Measurements from ENCODE around the gene ITIH5. TPM values are rescaled to one million over a fixed set of nuclear protein-coding genes. Genes with fewer than 3 reads are reported as not detected.

ITIH5 gene
- total and polyA plus RNA-seq, 8 donors: 4.4 to 28.6 (median 9.4) TPM

DNA sequence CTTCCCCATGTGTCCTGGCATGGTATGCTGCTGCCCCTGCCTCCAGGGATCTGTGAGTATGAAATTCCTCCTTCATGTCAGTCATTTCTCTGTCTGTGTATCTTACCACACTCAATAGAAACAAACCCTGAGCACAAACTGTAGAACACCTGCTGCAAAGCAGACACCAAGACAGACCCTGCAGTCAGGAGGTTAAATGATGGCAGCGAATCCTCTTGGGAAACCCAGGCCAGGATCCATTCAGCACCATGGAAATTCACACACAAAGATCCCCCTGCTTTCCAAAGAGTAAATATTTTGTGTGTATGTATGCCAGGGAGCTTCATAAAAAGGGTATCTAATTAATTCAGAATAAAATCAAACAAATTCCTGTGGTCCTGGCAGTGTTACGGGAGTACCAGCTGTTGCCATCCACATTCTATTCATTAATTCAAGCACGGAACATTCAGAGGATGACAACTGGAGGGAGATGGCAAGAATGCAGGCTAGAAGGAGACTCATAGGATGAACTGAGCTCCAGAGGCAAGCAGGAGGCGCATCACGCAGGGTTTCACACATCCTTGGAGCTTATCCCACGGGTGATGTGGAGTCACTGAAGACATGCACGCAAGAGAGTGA, 14.8 kb downstream of the ITIH5 start:
- Histone ChIP-seq H3K4me3 (no peak overlapping the region), H3K27me3 (no peaks in the 10 kb centered on the region), H3K27ac (no peak overlapping the region), H3K9me3 (no peaks in the 10 kb centered on the region), H3K4me1 (no peaks in the 10 kb centered on the region), H3K36me3 (no peaks in the 10 kb centered on the region)
- TF ChIP-seq, protein P1, sequence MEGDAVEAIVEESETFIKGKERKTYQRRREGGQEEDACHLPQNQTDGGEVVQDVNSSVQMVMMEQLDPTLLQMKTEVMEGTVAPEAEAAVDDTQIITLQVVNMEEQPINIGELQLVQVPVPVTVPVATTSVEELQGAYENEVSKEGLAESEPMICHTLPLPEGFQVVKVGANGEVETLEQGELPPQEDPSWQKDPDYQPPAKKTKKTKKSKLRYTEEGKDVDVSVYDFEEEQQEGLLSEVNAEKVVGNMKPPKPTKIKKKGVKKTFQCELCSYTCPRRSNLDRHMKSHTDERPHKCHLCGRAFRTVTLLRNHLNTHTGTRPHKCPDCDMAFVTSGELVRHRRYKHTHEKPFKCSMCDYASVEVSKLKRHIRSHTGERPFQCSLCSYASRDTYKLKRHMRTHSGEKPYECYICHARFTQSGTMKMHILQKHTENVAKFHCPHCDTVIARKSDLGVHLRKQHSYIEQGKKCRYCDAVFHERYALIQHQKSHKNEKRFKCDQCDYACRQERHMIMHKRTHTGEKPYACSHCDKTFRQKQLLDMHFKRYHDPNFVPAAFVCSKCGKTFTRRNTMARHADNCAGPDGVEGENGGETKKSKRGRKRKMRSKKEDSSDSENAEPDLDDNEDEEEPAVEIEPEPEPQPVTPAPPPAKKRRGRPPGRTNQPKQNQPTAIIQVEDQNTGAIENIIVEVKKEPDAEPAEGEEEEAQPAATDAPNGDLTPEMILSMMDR (IDR thresholded peaks at IDR 0.05): no peak
- intact Hi-C loops (cut with DNase I): no loop called here
- WGBS, 2 donors: 72 to 78% methylated on average over 7 of the region's 7 CpGs
- DNase-seq (no peak), FAIRE-seq (no peak), ATAC-seq (no peak)

DNA sequence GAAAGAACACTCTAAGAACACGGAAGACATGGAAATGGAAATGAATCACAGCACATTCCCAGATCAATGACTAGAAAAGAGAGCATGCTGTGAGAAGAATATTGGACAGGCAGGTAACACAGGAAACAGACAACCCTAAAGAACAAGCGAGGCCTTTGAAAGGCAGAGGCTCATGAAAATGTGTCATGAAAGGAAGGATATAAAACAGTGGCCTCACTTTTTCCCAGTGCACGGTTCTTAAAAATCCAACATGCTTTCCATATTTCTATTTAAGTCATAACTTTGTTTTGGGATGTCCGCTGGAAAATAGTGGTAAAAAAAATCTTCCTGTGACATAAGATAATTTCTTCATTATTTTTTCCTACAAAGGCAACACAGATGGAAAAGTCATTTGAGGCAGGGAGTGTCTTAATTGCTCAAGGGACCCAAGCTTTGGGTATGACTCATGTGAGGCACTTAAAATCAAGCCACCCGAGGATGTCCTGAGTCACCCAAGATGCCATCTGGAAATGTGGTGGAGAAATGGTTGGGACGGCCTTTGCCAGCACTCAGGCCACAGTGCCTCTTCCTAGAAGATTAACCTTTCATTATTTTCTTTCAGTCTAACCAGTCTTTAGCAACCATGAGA, 17.0 kb downstream of the ITIH5 start:
- 63 to 78% methylated on average over 6 of the region's 6 CpGs for WGBS, 2 donors
- ATAC-seq: peak in 1 of 4 donors; percentile 37
- intact Hi-C loops (cut with DNase I): no loop called here

DNA sequence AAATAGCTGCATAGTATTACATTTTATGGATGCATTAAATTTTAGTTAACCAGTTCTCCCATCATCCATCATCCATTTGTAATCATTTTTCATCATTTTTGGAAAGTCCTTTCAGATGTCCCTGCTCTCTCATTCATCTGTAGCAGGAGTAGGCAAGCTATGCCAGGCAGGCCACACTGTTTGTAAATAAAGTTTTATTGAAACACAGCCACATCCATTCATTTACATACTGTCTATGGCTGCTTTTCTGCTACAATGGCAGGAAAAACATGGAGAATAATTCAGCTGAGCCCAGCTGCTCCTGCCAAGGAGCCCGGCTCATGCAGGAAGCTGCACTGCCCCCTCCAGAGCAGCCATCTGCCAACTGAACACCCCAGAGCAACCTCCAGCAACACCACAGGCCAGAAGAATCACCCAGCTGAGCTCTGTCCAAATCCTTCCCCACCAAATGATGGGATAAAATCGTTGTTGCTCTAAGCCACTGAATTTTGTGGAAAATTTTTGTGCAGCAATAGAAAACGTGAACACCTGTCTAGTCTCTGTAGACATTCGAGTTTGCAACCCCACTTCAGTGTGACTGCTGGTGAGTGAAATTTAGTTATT, 19.6 kb downstream of the ITIH5 start:
- no peaks in the 10 kb centered on the region for H3K27me3 ChIP-seq
- DNase-seq (no peak), FAIRE-seq (no peak), ATAC-seq (no peak)
- no peak overlapping the region for H3K27ac ChIP-seq
- no peaks in the 10 kb centered on the region for H3K4me1 ChIP-seq
- H3K36me3 ChIP-seq: no peaks in the 10 kb centered on the region
- 50 to 66% methylated on average over 4 of the region's 4 CpGs for WGBS, 2 donors
- TF ChIP-seq, protein P1 (IDR thresholded peaks at IDR 0.05): no peak
- no peak overlapping the region for H3K4me3 ChIP-seq
- intact Hi-C loops (cut with DNase I): no loop called here
- H3K9me3 ChIP-seq: no peaks in the 10 kb centered on the region

More for the DNA sequence above, 17.0 kb downstream of the ITIH5 start:
- Histone ChIP-seq H3K27me3 (no peaks in the 10 kb centered on the region), H3K27ac (no peak overlapping the region), H3K9me3 (no peaks in the 10 kb centered on the region), H3K4me3 (no peak overlapping the region), H3K36me3 (no peaks in the 10 kb centered on the region), H3K4me1 (no peaks in the 10 kb centered on the region)
- DNase-seq (no peak), FAIRE-seq (no peak)
- TF ChIP-seq, protein P1 (IDR thresholded peaks at IDR 0.05): no peak

DNA sequence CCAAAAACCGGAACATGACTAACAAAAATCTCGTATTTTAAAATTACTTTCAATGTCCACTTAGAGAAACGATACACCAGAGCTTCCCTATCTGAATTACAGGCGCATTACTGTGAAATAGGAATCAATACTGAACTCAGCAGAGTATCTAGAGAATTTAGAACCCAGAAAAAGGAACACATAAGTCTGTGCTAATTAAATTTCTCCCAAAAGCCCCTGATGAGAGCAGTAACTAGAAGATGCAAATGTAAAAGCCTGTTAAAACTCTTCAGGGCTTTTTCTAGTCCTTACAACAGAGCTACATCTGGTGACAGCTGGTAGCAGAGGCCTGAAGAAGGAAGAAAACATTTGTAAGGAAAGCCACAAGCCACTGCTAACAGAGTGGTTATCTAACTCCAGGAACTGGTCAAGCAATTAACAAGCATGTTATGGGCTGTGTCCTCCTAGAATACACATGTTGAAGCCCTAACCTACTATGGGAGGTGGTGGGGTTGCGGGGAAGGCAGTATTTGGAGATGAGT, 24.2 kb downstream of the ITIH5 start:
- FAIRE-seq: no peak
- no peak for DNase-seq
- Histone ChIP-seq H3K4me1 (no peaks in the 10 kb centered on the region), H3K27me3 (no peaks in the 10 kb centered on the region), H3K9me3 (no peaks in the 10 kb centered on the region), H3K4me3 (no peak overlapping the region), H3K27ac (no peak overlapping the region), H3K36me3 (peaks cover 0 to 3% (median 0%) of the 10 kb centered on the region in 3 donors)
- intact Hi-C loops (cut with DNase I): no loop called here
- 58 to 68% methylated on average over 5 of the region's 5 CpGs for WGBS, 2 donors
- no peak for ATAC-seq
- TF ChIP-seq, protein P1 (IDR thresholded peaks at IDR 0.05): no peak

Measured in pancreas (tissue), 10 donors.